NK-92 (cell line): ENCODE data around the gene CPS1.

Experiments
- DNase-seq: peaks from one replicate; lab custom pipeline; 2025; ENCODE audit not compliant: unreplicated experiment; lab: John Stamatoyannopoulos, UW

Gene CPS1

DNA sequence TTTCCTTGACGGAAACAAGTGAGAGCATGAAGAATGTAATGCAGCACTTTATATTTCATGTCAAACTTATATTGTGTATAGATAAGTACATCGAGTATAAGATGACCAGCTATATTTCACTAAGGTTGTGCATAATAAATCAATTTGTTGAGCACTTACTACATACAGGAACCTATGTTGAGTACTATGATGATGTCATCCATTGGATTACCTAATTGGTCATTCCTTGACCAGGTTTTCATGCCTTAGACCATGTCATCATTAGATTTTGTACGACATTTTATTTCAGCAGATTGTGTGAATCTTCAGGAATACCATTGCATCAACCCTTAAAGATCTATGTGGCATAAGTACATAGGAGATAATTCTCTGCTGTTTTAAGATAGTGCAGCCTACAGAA lies 119.7 kb downstream of the CPS1 start:
- DNase-seq = no peak

DNA sequence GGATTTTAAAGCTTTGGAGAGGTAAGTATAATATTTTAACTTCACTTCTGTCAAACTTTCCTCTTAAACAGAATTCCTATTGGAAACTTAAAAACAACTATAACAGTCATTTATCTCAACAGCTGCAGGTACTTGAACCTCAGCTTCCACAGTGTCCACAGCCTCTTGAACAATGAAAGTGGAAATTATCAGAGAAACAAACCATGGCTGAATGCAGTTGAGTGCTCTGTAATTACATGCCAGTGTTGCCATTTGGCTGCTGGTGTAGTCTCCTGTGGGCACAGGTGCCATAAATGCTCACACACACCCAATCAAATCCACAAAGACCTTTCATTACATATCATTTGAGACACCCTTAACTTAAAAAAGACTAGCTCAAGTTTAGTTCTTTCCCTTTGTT lies 125.1 kb downstream of the CPS1 start:
- DNase-seq = no peak

DNA sequence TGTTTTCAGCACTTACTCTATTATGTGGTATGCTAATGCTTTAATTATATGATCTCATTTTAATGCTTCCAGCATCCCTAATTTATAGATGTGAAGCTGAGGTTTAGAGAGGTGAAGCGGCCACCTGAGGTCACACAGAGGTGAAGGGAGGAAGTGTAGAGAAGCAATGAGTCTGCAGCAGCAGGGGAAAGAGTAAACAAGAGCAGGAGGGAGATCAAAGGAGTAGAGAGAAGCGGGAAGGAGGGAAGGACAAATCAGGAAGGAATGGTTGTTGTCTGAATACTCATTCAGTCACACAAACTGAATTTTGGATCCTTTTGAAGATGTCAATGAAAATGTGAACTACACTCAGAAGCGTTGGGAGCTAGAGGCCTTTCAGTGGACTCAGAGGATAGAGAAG lies 130.0 kb downstream of the CPS1 start:
- no peak for DNase-seq

DNA sequence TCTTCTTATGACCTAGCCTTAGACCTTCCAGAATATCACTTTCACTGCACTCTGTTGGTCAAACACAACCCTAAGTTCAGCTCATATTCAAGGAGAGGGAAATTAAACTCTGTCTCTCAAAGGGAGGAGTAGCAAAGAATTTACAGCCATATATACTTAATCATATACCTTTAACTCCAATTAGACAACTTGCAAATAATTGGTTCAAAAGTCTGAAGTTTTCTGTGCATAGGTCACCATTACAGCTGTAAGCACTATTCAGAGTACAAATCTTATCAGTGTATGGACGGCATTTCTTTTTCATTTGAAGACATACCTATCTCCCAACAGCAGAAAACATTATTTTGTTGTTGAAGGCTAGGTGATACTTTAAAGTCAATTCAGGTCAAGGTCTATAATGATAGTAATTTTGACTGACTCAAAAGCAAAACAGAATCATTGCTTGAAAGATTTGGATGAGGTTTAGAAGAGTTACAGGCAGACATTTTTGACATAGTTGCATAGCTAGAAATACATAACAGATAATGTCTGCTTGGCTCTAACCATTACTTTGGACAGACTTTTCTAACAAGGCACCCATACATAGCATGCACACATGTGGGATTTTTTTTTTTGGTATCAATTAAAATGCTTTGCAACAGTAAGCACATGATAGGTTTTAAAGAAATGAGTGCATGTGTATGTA lies 131.5 kb downstream of the CPS1 start:
- DNase-seq = no peak

DNA sequence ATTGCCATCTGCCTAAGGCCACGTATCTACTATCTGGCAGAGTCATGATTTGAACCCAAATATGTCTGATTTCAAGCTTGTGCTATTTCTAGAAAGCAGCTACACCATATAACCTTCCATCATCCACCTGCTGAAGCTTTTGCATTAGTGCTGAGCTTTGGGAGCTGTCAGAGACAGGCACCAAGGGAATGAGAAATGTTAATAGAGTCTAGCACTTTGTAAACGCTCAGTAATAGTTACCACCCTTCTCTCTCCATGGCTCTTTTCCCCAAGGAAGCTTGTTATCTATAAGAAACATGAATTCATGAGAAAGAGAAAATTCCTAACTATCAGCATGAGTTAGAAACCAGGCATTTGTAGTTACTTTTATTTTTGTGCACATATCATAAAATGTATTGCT lies 151.5 kb downstream of the CPS1 start:
- DNase-seq = no peak

DNA sequence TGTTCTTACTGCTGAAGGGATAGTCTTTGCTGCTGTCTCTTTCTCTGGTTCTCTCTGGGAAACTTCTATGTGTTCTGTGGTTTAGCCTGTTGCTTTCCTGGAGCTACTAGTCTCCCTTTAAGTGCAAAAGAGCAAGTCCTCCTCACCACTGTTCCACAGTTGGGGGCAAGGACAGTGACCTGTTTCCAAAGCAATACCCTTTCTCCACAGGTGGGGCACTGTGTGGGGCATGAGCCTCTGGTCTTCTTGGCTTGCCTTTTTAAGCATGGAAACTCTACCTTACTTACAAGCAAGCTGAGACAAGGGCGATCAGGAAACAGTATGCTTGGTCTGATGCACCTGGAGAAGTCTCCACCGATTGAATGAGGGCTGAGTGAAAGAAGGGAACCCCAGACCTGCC lies 156.7 kb downstream of the CPS1 start:
- no peak for DNase-seq

DNA sequence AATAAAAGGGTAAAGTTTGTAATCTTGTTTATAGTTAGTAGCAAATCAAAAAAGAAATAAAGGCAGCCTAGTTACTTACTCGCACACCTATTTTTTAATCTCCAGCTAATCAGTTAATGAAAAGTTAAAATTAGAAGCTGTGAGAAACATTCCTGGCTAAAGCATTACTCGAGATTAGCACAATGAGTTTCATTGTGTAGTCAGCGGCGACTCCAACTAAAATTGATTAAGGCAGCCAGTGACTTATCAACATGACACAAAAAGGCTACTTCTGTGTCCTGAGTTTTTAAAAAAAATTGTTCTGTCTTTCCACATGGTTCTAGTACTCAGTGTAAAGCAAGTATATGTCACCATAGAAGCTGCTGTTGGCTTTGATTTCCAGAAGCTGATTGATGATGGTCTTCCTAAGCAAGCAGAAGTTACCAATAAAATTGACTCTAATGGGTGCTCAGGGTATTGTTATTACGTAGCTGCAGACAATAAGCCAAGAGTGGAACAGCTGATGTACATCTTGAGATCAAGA lies 159.2 kb downstream of the CPS1 start:
- DNase-seq = no peak

DNA sequence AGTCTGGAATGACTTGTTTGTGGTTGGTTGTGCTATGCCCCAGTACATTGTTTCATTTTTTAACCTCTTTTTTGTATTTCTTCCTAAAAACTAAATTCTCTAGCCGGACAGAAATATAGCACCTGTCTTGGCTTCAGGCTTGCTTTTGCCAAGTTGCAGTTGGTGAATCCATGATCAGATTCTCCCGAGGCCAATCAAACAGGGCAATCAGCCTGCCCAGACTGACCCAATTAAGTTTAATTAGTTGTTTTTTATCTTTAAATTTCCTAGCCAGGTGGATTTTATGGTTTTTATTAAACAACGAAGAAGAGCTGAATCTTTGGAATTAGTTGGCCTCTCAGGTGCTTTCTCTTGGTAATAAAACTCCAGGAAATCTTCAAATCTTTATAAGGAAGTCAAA lies 162.1 kb downstream of the CPS1 start:
- DNase-seq = no peak

DNA sequence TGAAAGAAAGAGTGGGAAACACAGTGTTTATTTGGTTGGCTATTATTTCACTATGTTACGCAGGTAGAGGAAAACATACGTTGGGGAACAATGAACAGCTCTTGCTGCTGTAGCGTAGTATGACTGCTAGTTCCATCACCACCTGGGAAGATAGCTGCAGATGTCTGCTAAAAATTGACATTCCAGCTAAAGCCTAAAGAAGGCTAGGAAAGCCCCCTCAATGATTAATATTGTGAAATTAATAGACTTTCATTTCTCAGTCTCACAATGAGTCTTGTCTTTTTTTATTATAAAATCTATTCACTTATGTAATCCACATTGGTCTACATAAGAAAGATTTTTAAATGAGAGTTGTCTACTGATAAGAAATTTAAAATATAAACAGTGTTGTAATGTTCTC lies 165.7 kb downstream of the CPS1 start:
- no peak for DNase-seq

DNA sequence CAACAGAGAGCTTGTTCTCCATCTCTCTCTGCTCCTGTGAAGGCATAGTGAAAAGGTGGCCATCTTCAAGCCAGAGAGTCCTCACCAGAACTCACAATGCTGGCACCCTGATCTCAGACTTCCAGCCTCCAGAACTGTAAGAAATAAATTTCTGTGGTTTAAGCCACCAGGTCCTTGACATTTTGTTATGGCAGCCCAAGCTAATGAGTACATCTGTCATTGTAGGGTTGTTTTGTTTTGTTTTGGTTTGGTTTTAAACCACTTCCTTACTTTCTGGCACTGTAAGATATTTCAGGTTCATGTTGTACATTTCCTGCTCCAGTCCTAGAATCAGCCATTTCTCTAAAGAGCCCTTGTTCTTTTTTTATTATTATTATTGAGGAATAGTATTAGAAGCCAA lies 171.2 kb downstream of the CPS1 start:
- DNase-seq = no peak
